Kidney (tissue), 14 donors: ENCODE results near the gene UBE2M. TPM values are rescaled to one million over a fixed set of nuclear protein-coding genes. Genes with fewer than 3 reads are reported as not detected.

ENCODE experiments used
- DNase-seq, 5 donors: peaks; one replicate each; pipeline ENCODE4 v3.0.0-alpha.2; 2013 to 2020
- FAIRE-seq: peaks from 2 replicates; lab custom pipeline; 2012; peaks lifted over from hg19 to GRCh38; lab: Jason Lieb, UNC
- H3K27ac ChIP-seq, 2 donors: one replicate each; pipeline ENCODE4 v1.7.0; 2013; ENCODE audit warnings: low read depth in 2 of 2, low read length in 2 of 2, inconsistent platforms in 1 of 2
- H3K27me3 ChIP-seq: one replicate; pipeline ENCODE4 v1.7.1; 2013; ENCODE audit warnings: low read length, inconsistent platforms; ENCODE audit not compliant: control insufficient read depth, insufficient read depth
- H3K36me3 ChIP-seq, 3 donors: one replicate each; pipeline versions ENCODE4 v1.7.0 to v1.7.1; 2013; ENCODE audit warnings: low read length in 3 of 3, control low read depth in 1 of 3, inconsistent platforms in 1 of 3; ENCODE audit not compliant: insufficient read depth in 3 of 3, control insufficient read depth in 2 of 3
- H3K4me1 ChIP-seq, 3 donors: one replicate each; pipeline versions ENCODE4 v1.7.0 to v1.7.1; 2013; ENCODE audit warnings: low read length in 3 of 3, inconsistent platforms in 1 of 3, low read depth in 1 of 3; ENCODE audit not compliant: control insufficient read depth in 2 of 3, insufficient read depth in 2 of 3
- H3K4me3 ChIP-seq, 3 donors: one replicate each; pipeline versions ENCODE4 v1.7.0 to v1.8.1; 2013; ENCODE audit warnings: low read length in 3 of 3, control low read depth in 1 of 3, inconsistent platforms in 1 of 3
- H3K9ac ChIP-seq, 3 donors: one replicate each; pipeline versions ENCODE4 v1.7.0 to v1.7.1; 2013; ENCODE audit warnings: low read length in 3 of 3, control low read depth in 1 of 3, inconsistent platforms in 1 of 3
- H3K9me3 ChIP-seq, 3 donors: one replicate each; pipeline versions ENCODE4 v1.7.0 to v1.7.1; 2013; ENCODE audit warnings: low read length in 3 of 3, control low read depth in 1 of 3, inconsistent platforms in 1 of 3; ENCODE audit not compliant: control insufficient read depth in 2 of 3, insufficient read depth in 1 of 3
- CTCF ChIP-seq: IDR thresholded peaks from 3 replicates; pipeline ENCODE4 v1.5.1; 2012; ENCODE audit warnings: mild to moderate bottlenecking, moderate library complexity, borderline replicate concordance; ENCODE audit not compliant: insufficient read depth; ENCODE audit errors: extremely low read depth
- intact Hi-C: fragments of 100-400 bp; cut with DNase I; formaldehyde crosslinking; loops from one replicate; pipeline ENCODE4 v1.11.1; 2022
- polyA plus RNA-seq: library from polyadenylated mRNA; stranded (reverse); fragments of 350-450 nt; fragmentation: Illumina TruSeq; extraction: RNeasy Lipid Tissue Mini Kit (QIAGEN cat#74804); gene quantifications from one replicate; pipeline ENCODE4 v1.2.3, GENCODE V29; 2014; ENCODE audit warnings: low read depth, low replicate concordance; ENCODE audit not compliant: insufficient read depth
- total RNA-seq: library from RNA; stranded (reverse); fragmentation: NEBNext Ultra II Directional; extraction: Animal tissue kit (Norgen Biotek cat#: 25700); gene quantifications from one replicate; pipeline ENCODE4 v1.2.1, GENCODE V29; 2021
- donor health status: control.
- donor health status: control.
- donor health status: control.
- donor health status: control.
- donor health status: control.
- donor health status: DM: yes; HTN: yes; CAD: no.
- donor health status: Normal renal cell carcinoma (clear cell type).

UBE2M gene
- total and polyA plus RNA-seq, 2 donors from 2014 or later = 60.4 to 98.0 TPM

GRCh38 chr19:58556622-58557220 is 1.7 kb downstream of the UBE2M start:
- Histone ChIP-seq H3K9me3 (no peaks in the 10 kb centered on the region), H3K4me3 (peak overlapping the region in 2 of 3 donors; percentile 91 to 93), H3K27me3 (no peaks in the 10 kb centered on the region), H3K27ac (peak overlapping the region in 1 of 2 donors; percentile 12), H3K9ac (peak overlapping the region in 2 of 3 donors; percentile 81 to 99), H3K4me1 (peaks cover 3 to 40% (median 23%) of the 10 kb centered on the region in 3 donors), H3K36me3 (peaks cover 2 to 22% (median 16%) of the 10 kb centered on the region in 3 donors)
- peak in 1 of 5 donors; percentile 37 for DNase-seq
- no peak for FAIRE-seq
- intact Hi-C loops = no loop called here
- no peak for TF ChIP-seq CTCF

GRCh38 chr19:58555920-58556621 is 2.3 kb downstream of the UBE2M start:
- Histone ChIP-seq H3K4me1 (peaks cover 3 to 38% (median 21%) of the 10 kb centered on the region in 3 donors), H3K9me3 (no peaks in the 10 kb centered on the region), H3K4me3 (no peak overlapping the region), H3K27me3 (no peaks in the 10 kb centered on the region), H3K9ac (peak overlapping the region in 1 of 3 donors; percentile 99), H3K36me3 (peaks cover 3 to 28% (median 20%) of the 10 kb centered on the region in 3 donors), H3K27ac (no peak overlapping the region)
- peak in 2 of 5 donors; percentile 72 to 81 for DNase-seq
- TF ChIP-seq CTCF = no peak
- FAIRE-seq = no peak
- intact Hi-C loops = no loop called here

GRCh38 chr19:58555369-58555885 is 3.0 kb downstream of the UBE2M start:
- H3K36me3 ChIP-seq = peaks cover 7 to 35% (median 26%) of the 10 kb centered on the region in 3 donors
- intact Hi-C loops = no loop called here
- peak overlapping the region; percentile 95 to 97 for H3K27ac ChIP-seq
- no peak for TF ChIP-seq CTCF
- no peaks in the 10 kb centered on the region for H3K9me3 ChIP-seq
- peaks cover 3 to 38% (median 21%) of the 10 kb centered on the region in 3 donors for H3K4me1 ChIP-seq
- H3K9ac ChIP-seq = peak overlapping the region; percentile 4 to 99 (median 47)
- peak overlapping the region; percentile 32 to 98 (median 66) for H3K4me3 ChIP-seq
- H3K27me3 ChIP-seq = no peaks in the 10 kb centered on the region
- FAIRE-seq (no peak), DNase-seq (peak in 1 of 5 donors; percentile 67)
